Stimulated activated effector memory CD8-positive, alpha-beta T cell treated with anti-CD3 and anti-CD28 coated beads, Interleukin-12 subunit alpha, Interleukin-12 subunit beta, amount 100 ng/mL, for 72 hours (primary cell): ENCODE data around the gene MBD6.

Experiments used
- ATAC-seq: fragments of 150-1000 bp; cut with Tn5 transposase; 2 replicates; pipeline ENCODE4 v1.10.0; 2021
- DNase-seq, 2 donors: peaks; one replicate each; pipeline ENCODE4 v3.0.0; 2021 to 2022; ENCODE audit warnings: low spot score in 2 of 2
- H3K27ac Mint-ChIP-seq: one replicate; pipeline ENCODE4 v1.8.0; 2022; ENCODE audit warnings: mild to moderate bottlenecking, mixed read lengths
- H3K36me3 Mint-ChIP-seq: one replicate; pipeline ENCODE4 v1.8.0; 2022; ENCODE audit warnings: mild to moderate bottlenecking, mixed read lengths
- H3K4me1 Mint-ChIP-seq: one replicate; pipeline ENCODE4 v1.8.0; 2022; ENCODE audit warnings: mixed read lengths
- H3K4me3 Mint-ChIP-seq: one replicate; pipeline ENCODE4 v1.8.0; 2022; ENCODE audit warnings: mild to moderate bottlenecking, mixed read lengths
- H3K9me3 Mint-ChIP-seq: one replicate; pipeline ENCODE4 v1.8.0; 2022; ENCODE audit warnings: mixed read lengths

The MBD6 gene

DNA sequence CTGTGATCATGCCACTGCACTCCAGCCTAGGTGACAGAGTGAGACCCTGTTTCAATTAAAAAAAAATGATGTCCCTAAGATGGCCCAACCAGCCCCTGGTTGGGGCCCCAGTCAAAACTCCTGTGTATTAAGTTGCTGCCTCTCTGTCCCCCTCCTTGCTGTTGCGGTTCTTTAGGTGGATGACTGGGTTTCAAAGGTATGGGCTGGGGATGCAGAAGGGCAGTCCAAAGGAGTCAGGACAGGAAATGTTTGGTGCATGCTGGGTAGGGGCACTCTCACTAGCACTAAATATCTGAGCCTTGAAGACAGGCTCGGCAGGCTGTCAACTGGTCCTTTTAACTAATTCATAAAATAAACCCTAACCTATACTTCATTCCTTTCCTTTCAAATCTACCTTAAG lies 56.4 kb downstream of the MBD6 start:
- DNase-seq (no peak), ATAC-seq (no peak)
- no peaks in the 10 kb centered on the region for H3K9me3 Mint-ChIP-seq
- H3K4me3 Mint-ChIP-seq, result no peak overlapping the region
- H3K27ac Mint-ChIP-seq, result no peak overlapping the region
- H3K36me3 Mint-ChIP-seq, result no peaks in the 10 kb centered on the region
- peaks cover 8% of the 10 kb centered on the region for H3K4me1 Mint-ChIP-seq
